SU-DHL-6 (cell line): ENCODE results near the gene PTPRC.

ENCODE experiments used
- CTCF ChIP-seq: fragments of 200-600 bp; sonication (generic); IDR thresholded peaks from one replicate; pipeline ENCODE4 v1.5.1; 2017; ENCODE audit warnings: antibody characterized with exemption, mild to moderate bottlenecking, low read length, moderate library complexity; ENCODE audit not compliant: insufficient read depth, poor library complexity, severe bottlenecking
- EZH2phosphoT487 ChIP-seq: fragments of 200-600 bp; sonication (generic), shearing (Covaris generic); conservative IDR thresholded peaks from 2 replicates; pipeline ENCODE4 v1.6.1; 2018; ENCODE audit warnings: mild to moderate bottlenecking, antibody characterized with exemption, low read length, moderate library complexity, mixed read lengths

- no peak for TF ChIP-seq CTCF
- no peak for TF ChIP-seq EZH2phosphoT487
These were observed 26.2 kb upstream of the PTPRC start for GRCh38 chr1:198612471-198613260.
